H1 (cell line): ENCODE measurements around the gene ZNF470. TPM values are rescaled to one million over a fixed set of nuclear protein-coding genes. Genes with fewer than 3 reads are reported as not detected.
A peak's percentile ranks its signal among the peaks of the same experiment; 100 is the strongest.

Experiments
- E2F6 ChIP-seq: IDR thresholded peaks from 2 replicates; pipeline ENCODE4 v1.6.1; 2012; ENCODE audit warnings: inconsistent platforms
- JUN ChIP-seq: IDR thresholded peaks from 2 replicates; pipeline ENCODE4 v1.6.1; 2011; ENCODE audit warnings: low read depth, mild to moderate bottlenecking, improper control_type of control experiment, low read length
- KDM4A ChIP-seq: IDR thresholded peaks from one replicate; pipeline ENCODE4 v1.7.1; 2012; ENCODE audit warnings: low read depth, mild to moderate bottlenecking, moderate library complexity, low read length, inconsistent platforms; ENCODE audit not compliant: severe bottlenecking
- MAX ChIP-seq: IDR thresholded peaks from 2 replicates; pipeline ENCODE4 v1.6.1; 2012; ENCODE audit warnings: inconsistent platforms
- RFX5 ChIP-seq: IDR thresholded peaks from 2 replicates; pipeline ENCODE4 v1.6.1; 2011; ENCODE audit warnings: low read depth, low read length, improper control_type of control experiment, borderline replicate concordance
- SP2 ChIP-seq: IDR thresholded peaks from 2 replicates; pipeline ENCODE4 v1.6.1; 2012; ENCODE audit warnings: mild to moderate bottlenecking, low read length, inconsistent platforms
- polyA plus RNA-seq, 7 experiments: library from polyadenylated mRNA; depleted of rRNA in 3 of 7; stranded (reverse) in 5 of 7; unstranded in 2 of 7; fragments of >200 nt in 5 of 7; fragments of 200-250 nt in 2 of 7; gene quantifications; 1 replicate in 5 of 7; 2 replicates in 1 of 7; 4 replicates in 1 of 7; pipeline versions ENCODE4 v1.2.1 to v1.2.3, GENCODE V29; 2011 to 2013; ENCODE audit warnings: missing spikeins in 2 of 7, mixed read lengths in 2 of 7
- total RNA-seq: library from RNA; stranded (reverse); fragmentation: NEBNext Ultra II Directional; extraction: Animal tissue kit (Norgen Biotek cat#: 25700); gene quantifications from 2 replicates; pipeline ENCODE4 v1.2.1, GENCODE V29; 2021
- TF ChIP-seq, protein P1 (sequence below): IDR thresholded peaks from 2 replicates; pipeline ENCODE4 v1.6.1; 2011; ENCODE audit warnings: low read length, improper control_type of control experiment
- TF ChIP-seq, protein P2 (sequence below): IDR thresholded peaks from 2 replicates; pipeline ENCODE4 v1.6.1; 2011; ENCODE audit warnings: low read depth, mild to moderate bottlenecking, low read length; ENCODE audit not compliant: insufficient read depth

ZNF470 gene
- total and polyA plus RNA-seq, 2 of the 8 experiments (the other 6 are each of a cell fraction or from before 2014, with no cell fraction given): 2.0 to 8.8 TPM

DNA sequence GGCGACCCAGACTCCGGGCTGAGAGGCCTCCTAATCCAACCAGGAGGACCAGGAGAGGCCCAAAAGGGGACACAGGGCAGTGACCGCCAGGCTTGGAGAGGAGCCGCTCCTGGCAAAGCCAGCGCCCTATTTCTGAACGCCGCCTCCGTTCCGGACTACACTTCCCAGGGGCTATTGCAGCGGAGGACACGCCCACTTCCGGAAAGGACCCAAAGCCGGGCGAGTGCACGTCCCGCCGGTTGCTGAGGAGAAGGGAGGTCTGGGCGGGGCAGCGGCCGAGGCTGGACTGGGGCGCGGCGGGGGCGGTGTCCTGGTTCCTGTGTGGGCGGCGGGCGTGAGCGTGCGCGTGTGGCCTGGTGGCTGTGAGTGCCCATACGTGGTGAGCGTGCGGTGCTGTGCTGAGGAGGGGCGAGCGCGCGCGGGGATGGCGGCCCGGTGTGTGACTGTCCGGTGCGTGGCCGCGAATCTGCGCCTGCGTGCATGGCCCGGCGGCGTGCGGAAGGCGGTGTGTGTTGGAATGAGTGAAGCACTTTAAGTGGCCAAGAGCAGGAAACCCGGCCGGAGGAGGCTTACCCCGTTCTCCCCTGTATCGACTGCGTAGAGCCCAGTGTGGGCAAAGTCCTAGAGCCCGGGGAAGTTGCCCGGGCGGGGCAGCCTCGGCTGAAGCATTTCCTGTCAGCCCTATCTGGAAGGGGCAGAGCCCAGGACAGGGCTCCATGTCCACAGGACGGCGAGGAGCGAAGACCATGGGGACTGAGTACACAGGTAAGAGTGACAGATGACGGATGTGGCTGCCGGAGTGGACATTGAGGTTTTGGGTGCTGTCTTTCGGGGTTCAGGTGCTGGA, at the start of gene ZNF470 (continued):
- TF ChIP-seq MAX (peak; percentile 83), JUN (no peak), RFX5 (no peak), KDM4A (peak; percentile 98), SP2 (no peak), E2F6 (no peak; the same call in none of the 2 replicates)
- TF ChIP-seq, protein P1, sequence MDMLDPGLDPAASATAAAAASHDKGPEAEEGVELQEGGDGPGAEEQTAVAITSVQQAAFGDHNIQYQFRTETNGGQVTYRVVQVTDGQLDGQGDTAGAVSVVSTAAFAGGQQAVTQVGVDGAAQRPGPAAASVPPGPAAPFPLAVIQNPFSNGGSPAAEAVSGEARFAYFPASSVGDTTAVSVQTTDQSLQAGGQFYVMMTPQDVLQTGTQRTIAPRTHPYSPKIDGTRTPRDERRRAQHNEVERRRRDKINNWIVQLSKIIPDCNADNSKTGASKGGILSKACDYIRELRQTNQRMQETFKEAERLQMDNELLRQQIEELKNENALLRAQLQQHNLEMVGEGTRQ: no peak
- TF ChIP-seq, protein P2, sequence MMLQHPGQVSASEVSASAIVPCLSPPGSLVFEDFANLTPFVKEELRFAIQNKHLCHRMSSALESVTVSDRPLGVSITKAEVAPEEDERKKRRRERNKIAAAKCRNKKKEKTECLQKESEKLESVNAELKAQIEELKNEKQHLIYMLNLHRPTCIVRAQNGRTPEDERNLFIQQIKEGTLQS: 0 out of 2 replicates have a peak, but pooled peaks have one; percentile 16
